ENCODE measurements around the gene KMT2B. TPM values are rescaled to one million over a fixed set of nuclear protein-coding genes. Genes with fewer than 3 reads are reported as not detected.

Gene KMT2B
- total and polyA plus RNA-seq, 9 of the 15 experiments (the other 6 are each of a cell fraction or from before 2014, with no cell fraction given), result 0.63 to 43.9 (median 8.1) TPM

DNA sequence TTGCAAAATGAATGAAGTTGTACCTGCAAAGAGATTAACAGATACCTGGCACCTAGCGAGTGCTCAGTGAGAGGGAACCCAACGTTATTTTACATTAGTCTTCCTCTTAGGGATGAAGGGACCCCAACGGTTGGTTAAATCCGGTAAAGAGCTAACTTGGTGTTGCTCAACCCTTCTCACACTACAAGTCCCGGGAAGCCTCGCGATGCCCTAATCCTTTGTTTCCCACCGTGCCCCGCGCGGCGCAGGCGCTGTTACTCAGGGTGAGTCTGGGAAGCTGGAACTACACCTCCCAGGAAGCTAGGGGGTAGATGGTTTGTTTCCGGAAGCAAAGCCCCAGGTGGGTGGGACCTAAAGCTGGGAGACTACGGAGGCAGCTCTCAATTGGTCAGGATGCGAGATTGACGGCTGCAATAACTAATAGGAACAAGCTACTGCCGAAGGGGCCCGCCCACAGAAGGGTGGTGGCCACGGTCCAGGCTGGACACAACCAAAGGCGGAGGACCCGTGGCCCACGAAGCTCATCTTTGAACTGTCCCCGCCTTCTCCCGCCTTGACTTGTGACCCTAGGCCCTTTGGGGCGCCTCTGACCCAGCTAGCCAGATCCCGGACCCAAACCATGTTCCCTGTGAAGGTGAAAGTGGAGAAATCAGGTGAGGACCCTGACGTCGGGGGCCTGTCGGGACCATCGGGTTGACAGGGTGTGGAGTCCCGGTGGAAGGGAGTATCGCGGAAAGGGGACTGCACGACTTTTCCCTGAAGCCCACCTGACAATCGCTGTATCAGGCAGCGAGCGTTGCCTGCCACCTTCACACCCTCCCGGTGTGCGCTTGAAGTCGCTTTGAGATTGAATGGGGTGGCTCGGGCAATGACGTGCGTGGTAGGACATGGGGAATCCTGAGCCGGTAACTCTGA is 30.6 kb downstream of the KMT2B start, which contains the start of gene LIN37 (continued):
- TF ChIP-seq, protein P1, sequence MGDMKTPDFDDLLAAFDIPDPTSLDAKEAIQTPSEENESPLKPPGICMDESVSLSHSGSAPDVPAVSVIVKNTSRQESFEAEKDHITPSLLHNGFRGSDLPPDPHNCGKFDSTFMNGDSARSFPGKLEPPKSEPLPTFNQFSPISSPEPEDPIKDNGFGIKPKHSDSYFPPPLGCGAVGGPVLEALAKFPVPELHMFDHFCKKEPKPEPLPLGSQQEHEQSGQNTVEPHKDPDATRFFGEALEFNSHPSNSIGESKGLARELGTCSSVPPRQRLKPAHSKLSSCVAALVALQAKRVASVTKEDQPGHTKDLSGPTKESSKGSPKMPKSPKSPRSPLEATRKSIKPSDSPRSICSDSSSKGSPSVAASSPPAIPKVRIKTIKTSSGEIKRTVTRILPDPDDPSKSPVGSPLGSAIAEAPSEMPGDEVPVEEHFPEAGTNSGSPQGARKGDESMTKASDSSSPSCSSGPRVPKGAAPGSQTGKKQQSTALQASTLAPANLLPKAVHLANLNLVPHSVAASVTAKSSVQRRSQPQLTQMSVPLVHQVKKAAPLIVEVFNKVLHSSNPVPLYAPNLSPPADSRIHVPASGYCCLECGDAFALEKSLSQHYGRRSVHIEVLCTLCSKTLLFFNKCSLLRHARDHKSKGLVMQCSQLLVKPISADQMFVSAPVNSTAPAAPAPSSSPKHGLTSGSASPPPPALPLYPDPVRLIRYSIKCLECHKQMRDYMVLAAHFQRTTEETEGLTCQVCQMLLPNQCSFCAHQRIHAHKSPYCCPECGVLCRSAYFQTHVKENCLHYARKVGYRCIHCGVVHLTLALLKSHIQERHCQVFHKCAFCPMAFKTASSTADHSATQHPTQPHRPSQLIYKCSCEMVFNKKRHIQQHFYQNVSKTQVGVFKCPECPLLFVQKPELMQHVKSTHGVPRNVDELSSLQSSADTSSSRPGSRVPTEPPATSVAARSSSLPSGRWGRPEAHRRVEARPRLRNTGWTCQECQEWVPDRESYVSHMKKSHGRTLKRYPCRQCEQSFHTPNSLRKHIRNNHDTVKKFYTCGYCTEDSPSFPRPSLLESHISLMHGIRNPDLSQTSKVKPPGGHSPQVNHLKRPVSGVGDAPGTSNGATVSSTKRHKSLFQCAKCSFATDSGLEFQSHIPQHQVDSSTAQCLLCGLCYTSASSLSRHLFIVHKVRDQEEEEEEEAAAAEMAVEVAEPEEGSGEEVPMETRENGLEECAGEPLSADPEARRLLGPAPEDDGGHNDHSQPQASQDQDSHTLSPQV (IDR thresholded peaks at IDR 0.05), result peak; percentile 52; the same call in 1 of the 2 replicates
- TF ChIP-seq HDAC1 (IDR thresholded peaks at IDR 0.05), result peak in 1 of 2 experiments; percentile 73; a peak in 2 of 4 replicates
- TF ChIP-seq, protein P2, sequence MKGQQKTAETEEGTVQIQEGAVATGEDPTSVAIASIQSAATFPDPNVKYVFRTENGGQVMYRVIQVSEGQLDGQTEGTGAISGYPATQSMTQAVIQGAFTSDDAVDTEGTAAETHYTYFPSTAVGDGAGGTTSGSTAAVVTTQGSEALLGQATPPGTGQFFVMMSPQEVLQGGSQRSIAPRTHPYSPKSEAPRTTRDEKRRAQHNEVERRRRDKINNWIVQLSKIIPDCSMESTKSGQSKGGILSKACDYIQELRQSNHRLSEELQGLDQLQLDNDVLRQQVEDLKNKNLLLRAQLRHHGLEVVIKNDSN (CRISPR knock-in tag; IDR thresholded peaks at IDR 0.05), result peak; percentile 32; the same call in 1 of the 2 replicates
- TF ChIP-seq, protein P3, sequence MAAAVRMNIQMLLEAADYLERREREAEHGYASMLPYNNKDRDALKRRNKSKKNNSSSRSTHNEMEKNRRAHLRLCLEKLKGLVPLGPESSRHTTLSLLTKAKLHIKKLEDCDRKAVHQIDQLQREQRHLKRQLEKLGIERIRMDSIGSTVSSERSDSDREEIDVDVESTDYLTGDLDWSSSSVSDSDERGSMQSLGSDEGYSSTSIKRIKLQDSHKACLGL (CRISPR knock-in tag; IDR thresholded peaks at IDR 0.05; ENCODE audit: borderline replicate concordance, poor library complexity, severe bottlenecking), result no peak
- TF ChIP-seq SP1 (CRISPR knock-in tag; IDR thresholded peaks at IDR 0.05), result peak; percentile 93
- peak; percentile 96 for TF ChIP-seq MBD2 (IDR thresholded peaks at IDR 0.05; ENCODE audit: borderline replicate concordance, low read depth)
- TF ChIP-seq, protein P4, sequence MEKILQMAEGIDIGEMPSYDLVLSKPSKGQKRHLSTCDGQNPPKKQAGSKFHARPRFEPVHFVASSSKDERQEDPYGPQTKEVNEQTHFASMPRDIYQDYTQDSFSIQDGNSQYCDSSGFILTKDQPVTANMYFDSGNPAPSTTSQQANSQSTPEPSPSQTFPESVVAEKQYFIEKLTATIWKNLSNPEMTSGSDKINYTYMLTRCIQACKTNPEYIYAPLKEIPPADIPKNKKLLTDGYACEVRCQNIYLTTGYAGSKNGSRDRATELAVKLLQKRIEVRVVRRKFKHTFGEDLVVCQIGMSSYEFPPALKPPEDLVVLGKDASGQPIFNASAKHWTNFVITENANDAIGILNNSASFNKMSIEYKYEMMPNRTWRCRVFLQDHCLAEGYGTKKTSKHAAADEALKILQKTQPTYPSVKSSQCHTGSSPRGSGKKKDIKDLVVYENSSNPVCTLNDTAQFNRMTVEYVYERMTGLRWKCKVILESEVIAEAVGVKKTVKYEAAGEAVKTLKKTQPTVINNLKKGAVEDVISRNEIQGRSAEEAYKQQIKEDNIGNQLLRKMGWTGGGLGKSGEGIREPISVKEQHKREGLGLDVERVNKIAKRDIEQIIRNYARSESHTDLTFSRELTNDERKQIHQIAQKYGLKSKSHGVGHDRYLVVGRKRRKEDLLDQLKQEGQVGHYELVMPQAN (IDR thresholded peaks at IDR 0.05; ENCODE audit: borderline replicate concordance), result peak; percentile 89
- peak; percentile 9; the same call in 1 of the 2 replicates for TF ChIP-seq EP400 (IDR thresholded peaks at IDR 0.05)
- TF ChIP-seq, protein P5, sequence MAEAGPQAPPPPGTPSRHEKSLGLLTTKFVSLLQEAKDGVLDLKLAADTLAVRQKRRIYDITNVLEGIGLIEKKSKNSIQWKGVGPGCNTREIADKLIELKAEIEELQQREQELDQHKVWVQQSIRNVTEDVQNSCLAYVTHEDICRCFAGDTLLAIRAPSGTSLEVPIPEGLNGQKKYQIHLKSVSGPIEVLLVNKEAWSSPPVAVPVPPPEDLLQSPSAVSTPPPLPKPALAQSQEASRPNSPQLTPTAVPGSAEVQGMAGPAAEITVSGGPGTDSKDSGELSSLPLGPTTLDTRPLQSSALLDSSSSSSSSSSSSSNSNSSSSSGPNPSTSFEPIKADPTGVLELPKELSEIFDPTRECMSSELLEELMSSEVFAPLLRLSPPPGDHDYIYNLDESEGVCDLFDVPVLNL (CRISPR knock-in tag; IDR thresholded peaks at IDR 0.05; ENCODE audit: low read depth), result no peak
- TF ChIP-seq, protein P6, sequence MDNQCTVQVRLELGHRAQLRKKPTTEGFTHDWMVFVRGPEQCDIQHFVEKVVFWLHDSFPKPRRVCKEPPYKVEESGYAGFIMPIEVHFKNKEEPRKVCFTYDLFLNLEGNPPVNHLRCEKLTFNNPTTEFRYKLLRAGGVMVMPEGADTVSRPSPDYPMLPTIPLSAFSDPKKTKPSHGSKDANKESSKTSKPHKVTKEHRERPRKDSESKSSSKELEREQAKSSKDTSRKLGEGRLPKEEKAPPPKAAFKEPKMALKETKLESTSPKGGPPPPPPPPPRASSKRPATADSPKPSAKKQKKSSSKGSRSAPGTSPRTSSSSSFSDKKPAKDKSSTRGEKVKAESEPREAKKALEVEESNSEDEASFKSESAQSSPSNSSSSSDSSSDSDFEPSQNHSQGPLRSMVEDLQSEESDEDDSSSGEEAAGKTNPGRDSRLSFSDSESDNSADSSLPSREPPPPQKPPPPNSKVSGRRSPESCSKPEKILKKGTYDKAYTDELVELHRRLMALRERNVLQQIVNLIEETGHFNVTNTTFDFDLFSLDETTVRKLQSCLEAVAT (IDR thresholded peaks at IDR 0.05), result no peak
- TF ChIP-seq, protein P7, sequence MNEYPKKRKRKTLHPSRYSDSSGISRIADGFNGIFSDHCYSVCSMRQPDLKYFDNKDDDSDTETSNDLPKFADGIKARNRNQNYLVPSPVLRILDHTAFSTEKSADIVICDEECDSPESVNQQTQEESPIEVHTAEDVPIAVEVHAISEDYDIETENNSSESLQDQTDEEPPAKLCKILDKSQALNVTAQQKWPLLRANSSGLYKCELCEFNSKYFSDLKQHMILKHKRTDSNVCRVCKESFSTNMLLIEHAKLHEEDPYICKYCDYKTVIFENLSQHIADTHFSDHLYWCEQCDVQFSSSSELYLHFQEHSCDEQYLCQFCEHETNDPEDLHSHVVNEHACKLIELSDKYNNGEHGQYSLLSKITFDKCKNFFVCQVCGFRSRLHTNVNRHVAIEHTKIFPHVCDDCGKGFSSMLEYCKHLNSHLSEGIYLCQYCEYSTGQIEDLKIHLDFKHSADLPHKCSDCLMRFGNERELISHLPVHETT (CRISPR knock-in tag; conservative IDR thresholded peaks at IDR 0.05 in 1 of 2, IDR thresholded peaks at IDR 0.05 in 1 of 2), result peak in 1 of 2 experiments; percentile 81; a peak in 1 of 4 replicates

All from K562 (cell line).